Activated CD8-positive, alpha-beta T cell treated with anti-CD3 and anti-CD28 coated beads for 36 hours (primary cell): ENCODE data around the gene MYF6. TPM values are rescaled to one million over a fixed set of nuclear protein-coding genes. Genes with fewer than 3 reads are reported as not detected.

Experiments
- ATAC-seq: fragments of 200-7000 bp; cut with Tn5 transposase; one replicate; pipeline ENCODE4 v1.10.0; 2021; ENCODE audit warnings: mild to moderate bottlenecking, moderate library complexity
- CTCF ChIA-PET: fragments of 350-600 bp; sonication (Branson Sonifier 250); formaldehyde crosslinking; loops from one replicate; lab custom pipeline; 2021; ENCODE audit warnings: antibody characterized with exemption; lab: Charles Lee
- POLR2A ChIA-PET: fragments of 350-600 bp; sonication (Branson Sonifier 250); formaldehyde crosslinking; loops from one replicate; lab custom pipeline; 2021; ENCODE audit warnings: antibody characterized with exemption; lab: Charles Lee
- DNase-seq: peaks from one replicate; pipeline ENCODE4 v3.0.0-alpha.2; 2020
- H3K27ac Mint-ChIP-seq: one replicate; pipeline ENCODE4 v1.8.0; 2021; ENCODE audit warnings: mild to moderate bottlenecking, mixed read lengths
- H3K27me3 Mint-ChIP-seq: one replicate; pipeline ENCODE4 v1.8.0; 2021; ENCODE audit warnings: mixed read lengths
- H3K36me3 Mint-ChIP-seq: one replicate; pipeline ENCODE4 v1.8.0; 2021; ENCODE audit warnings: low read depth, mixed read lengths
- H3K4me1 Mint-ChIP-seq: one replicate; pipeline ENCODE4 v1.8.0; 2021; ENCODE audit warnings: low read depth, mixed read lengths
- H3K4me3 Mint-ChIP-seq: one replicate; pipeline ENCODE4 v1.8.0; 2021; ENCODE audit warnings: mild to moderate bottlenecking, moderate library complexity, mixed read lengths
- H3K9me3 Mint-ChIP-seq: one replicate; pipeline ENCODE4 v1.8.0; 2021; ENCODE audit warnings: mixed read lengths
- CTCF ChIP-seq: fragments of 200-600 bp; IDR thresholded peaks from one replicate; pipeline ENCODE4 v1.8.0; 2022; ENCODE audit warnings: antibody characterized with exemption, mild to moderate bottlenecking
- intact Hi-C: fragments of 100-400 bp; cut with micrococcal nuclease; formaldehyde crosslinking; loops from one replicate; pipeline ENCODE4 v1.10.0; 2022
- total RNA-seq, 2 experiments: library from RNA; stranded (reverse); gene quantifications; one replicate each; pipeline ENCODE4 v1.2.3, GENCODE V29; 2021

The MYF6 gene
- total RNA-seq, 2 experiments from 2014 or later: not detected

GRCh38 chr12:80684077-80684495 lies 23.3 kb upstream of the MYF6 start:
- ATAC-seq (no peak), DNase-seq (no peak)
- no peak overlapping the region for H3K27ac Mint-ChIP-seq
- no peaks in the 10 kb centered on the region for H3K9me3 Mint-ChIP-seq
- H3K4me3 Mint-ChIP-seq: no peak overlapping the region
- no peak for TF ChIP-seq CTCF
- no peaks in the 10 kb centered on the region for H3K4me1 Mint-ChIP-seq
- POLR2A ChIA-PET: no interaction called here
- no peaks in the 10 kb centered on the region for H3K36me3 Mint-ChIP-seq
- CTCF ChIA-PET: interaction anchor here (0.6 kb wide), 1 partner anchor 26 kb away, joined by 3 read pairs; no protein-coding TSS in a partner anchor
- H3K27me3 Mint-ChIP-seq: no peaks in the 10 kb centered on the region
- intact Hi-C loops: no loop called here

DNA sequence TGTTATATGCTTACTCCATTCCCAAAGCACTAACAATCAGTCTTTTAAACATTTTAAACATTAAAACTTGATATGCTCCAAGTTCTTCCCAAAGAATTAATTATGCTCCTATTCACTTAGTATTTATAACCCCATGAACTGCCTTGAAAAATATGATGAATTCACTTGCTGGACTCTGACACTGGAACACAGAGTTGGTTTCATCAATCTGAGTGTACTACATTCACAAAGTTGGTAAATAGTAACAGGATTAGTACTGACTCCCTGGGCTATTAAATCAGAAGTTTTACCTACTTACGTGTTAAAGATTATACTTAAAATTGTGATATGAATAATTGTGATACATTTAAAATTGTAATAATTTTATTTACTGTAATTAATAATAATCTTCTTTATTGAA lies 17.3 kb upstream of the MYF6 start:
- ChIA-PET CTCF (no interaction called here), POLR2A (no interaction called here)
- H3K27ac Mint-ChIP-seq: no peak overlapping the region
- no peaks in the 10 kb centered on the region for H3K4me1 Mint-ChIP-seq
- no peak for ATAC-seq
- no peaks in the 10 kb centered on the region for H3K9me3 Mint-ChIP-seq
- H3K36me3 Mint-ChIP-seq: no peaks in the 10 kb centered on the region
- no peak for DNase-seq
- intact Hi-C loops: no loop called here
- H3K4me3 Mint-ChIP-seq: no peak overlapping the region
- no peak for TF ChIP-seq CTCF
- H3K27me3 Mint-ChIP-seq: no peaks in the 10 kb centered on the region

- no peak for TF ChIP-seq CTCF
- CTCF ChIA-PET: no interaction called here
- Mint-ChIP-seq H3K36me3 (no peaks in the 10 kb centered on the region), H3K9me3 (no peaks in the 10 kb centered on the region), H3K27me3 (no peaks in the 10 kb centered on the region), H3K4me1 (no peaks in the 10 kb centered on the region), H3K27ac (no peak overlapping the region), H3K4me3 (no peak overlapping the region)
- intact Hi-C loops: no loop called here
- ATAC-seq (no peak), DNase-seq (no peak)
- POLR2A ChIA-PET: no interaction called here
These were observed 16.9 kb upstream of the MYF6 start for GRCh38 chr12:80690513-80690912.

DNA sequence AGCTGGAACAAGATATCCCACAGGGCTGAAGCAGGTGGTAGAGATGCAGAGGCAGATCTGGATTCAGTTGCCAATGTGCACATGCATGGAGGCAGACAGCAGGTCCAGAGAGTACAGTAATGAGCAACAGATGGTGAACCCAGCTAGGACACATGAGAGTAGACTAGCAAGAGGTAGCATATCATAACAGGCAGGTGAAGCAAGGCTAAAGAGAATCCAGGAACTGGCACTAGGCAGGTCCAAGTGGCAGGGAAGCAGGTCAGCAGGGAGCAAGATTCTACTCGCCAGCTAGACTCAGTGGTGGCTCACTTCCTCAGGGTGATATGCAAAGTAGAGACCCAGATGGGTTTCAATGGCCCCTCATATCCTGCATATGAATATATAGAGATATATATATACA lies 15.3 kb upstream of the MYF6 start:
- Mint-ChIP-seq H3K36me3 (no peaks in the 10 kb centered on the region), H3K9me3 (no peaks in the 10 kb centered on the region), H3K27me3 (no peaks in the 10 kb centered on the region), H3K27ac (no peak overlapping the region), H3K4me1 (no peaks in the 10 kb centered on the region), H3K4me3 (no peak overlapping the region)
- no peak for DNase-seq
- ChIA-PET CTCF (no interaction called here), POLR2A (no interaction called here)
- no peak for ATAC-seq
- intact Hi-C loops: no loop called here
- no peak for TF ChIP-seq CTCF

DNA sequence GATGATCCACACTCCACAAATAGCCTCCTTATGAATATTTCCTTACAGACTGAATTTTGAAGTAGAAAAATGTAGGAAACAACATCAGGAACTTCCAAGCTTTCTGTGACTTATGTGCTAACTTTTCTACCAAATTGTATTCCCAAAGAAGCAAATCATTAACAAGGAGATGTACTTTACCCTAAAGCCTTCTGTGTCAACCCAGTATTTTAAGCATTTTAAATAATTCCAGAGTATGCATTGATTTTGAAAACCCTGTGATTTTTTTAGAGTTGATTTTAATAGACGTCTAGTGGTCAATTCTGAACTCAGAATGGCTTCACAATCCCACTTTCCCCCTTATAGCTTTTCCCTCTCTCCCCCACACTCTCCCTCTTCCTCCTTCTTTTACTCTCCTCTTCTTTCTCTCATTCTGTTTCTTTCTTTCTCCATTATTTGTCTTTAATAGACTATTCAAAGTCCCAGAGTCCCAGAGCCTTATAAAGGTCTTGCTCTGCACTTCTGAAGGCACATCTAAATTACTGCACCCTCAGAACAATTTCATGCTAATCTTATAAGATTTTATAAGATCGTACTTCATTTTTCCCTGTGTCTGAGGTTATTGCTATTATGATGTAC lies 10.1 kb upstream of the MYF6 start:
- ATAC-seq (no peak), DNase-seq (no peak)
- H3K27ac Mint-ChIP-seq: no peak overlapping the region
- H3K9me3 Mint-ChIP-seq: no peaks in the 10 kb centered on the region
- intact Hi-C loops: no loop called here
- TF ChIP-seq CTCF: no peak
- ChIA-PET POLR2A (no interaction called here), CTCF (no interaction called here)
- no peaks in the 10 kb centered on the region for H3K27me3 Mint-ChIP-seq
- H3K36me3 Mint-ChIP-seq: no peaks in the 10 kb centered on the region
- H3K4me1 Mint-ChIP-seq: no peaks in the 10 kb centered on the region
- H3K4me3 Mint-ChIP-seq: no peak overlapping the region
